Measurements from ENCODE around the gene KIAA1671.
"Not testable (repeated sequence)": the region's sequence is repeated elsewhere in the genome, so short reads cannot be mapped to it uniquely, and the experiment has no call there.

Gene KIAA1671

DNA sequence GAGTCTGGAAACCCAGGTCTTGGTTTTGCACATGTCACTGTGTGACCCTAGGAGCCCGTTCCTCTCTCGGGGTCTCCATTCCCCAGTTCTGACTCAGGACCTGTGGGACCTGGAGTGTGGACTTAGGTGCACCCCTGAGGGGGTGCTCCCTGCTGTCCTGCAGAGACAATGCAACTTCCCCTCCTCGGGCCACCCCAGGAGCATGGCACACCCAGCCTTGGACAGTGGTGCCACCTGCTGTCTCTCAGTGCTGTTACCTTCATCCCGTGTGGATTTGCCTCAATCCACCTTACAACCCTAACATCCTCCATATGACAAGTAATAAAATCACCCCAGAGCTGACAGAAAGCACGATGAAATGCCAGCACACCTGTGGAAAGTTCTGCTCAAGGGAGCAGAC lies 219.6 kb downstream of the KIAA1671 start:
- DNase-seq (ENCODE audit: low read depth in 2 of 2): no peak

DNA sequence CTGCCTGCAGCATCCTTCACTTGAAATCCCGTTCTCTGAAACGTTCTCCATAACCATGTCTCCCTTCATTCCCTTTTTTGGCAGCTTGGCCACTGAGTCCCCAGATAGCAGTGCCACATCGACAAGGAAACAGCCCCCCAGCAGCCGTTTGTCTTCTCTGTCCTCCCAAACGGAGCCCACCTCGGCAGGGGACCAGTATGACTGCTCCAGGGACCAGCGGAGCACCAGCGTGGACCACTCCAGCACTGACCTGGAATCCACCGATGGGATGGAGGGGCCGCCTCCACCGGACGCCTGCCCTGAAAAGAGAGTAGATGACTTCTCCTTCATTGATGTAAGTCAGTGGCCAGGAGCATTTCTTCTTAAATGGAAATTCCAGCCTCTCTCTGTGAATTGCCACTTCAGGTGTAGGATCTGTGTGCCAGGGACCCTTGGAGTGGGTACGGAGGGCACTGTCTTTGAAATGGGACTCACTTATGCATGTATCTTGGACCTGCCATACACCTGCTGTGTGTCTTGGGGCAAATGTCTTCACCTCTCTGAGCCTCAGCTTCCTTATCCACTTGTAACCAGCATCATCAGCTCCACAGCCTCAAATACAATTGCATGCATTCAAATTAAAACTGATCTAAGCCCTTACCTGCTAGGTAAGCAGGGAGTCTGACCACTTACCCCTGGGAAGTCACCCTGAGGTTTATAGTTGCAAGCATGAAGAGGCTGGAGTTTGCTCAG lies 221.8 kb downstream of the KIAA1671 start:
- DNase-seq (ENCODE audit: low read depth in 2 of 2): no peak

GRCh38 chr22:25174888-25175411 lies 222.4 kb downstream of the KIAA1671 start:
- DNase-seq (ENCODE audit: low read depth in 2 of 2): no peak

DNA sequence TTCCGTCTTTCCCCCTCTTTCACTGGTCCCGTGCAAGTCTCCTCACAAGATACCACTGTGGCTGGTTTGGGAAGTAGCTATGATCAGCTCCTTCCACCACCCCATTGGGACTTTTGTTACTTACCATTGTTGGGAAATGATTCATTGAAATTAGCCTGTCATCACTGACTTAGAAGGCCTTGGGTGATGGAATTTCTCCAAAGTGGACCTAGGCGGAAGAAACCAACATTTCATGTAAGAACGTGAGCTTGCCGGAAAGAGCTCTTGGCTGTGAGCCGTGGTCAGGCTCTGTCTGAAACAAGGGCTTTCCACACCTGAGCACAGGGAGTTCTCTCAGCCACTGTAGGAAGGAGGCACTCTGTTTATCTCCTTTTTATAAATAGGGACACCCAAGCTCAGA lies 223.7 kb downstream of the KIAA1671 start:
- DNase-seq (ENCODE audit: low read depth in 2 of 2): no peak

GRCh38 chr22:25176799-25177198 lies 224.3 kb downstream of the KIAA1671 start:
- no peak for DNase-seq (ENCODE audit: low read depth in 2 of 2)

- no peak for DNase-seq (ENCODE audit: low read depth in 2 of 2)
These were observed 224.7 kb downstream of the KIAA1671 start for GRCh38 chr22:25177226-25177625.

- DNase-seq (ENCODE audit: low read depth in 2 of 2): no peak
These were observed 225.4 kb downstream of the KIAA1671 start for GRCh38 chr22:25177895-25178294.

GRCh38 chr22:25178348-25178747 lies 225.8 kb downstream of the KIAA1671 start:
- peak in 1 of 2 donors; percentile 2 for DNase-seq (ENCODE audit: low read depth in 2 of 2)

- not testable (repeated sequence) for DNase-seq (ENCODE audit: low read depth in 2 of 2)
These were observed 226.5 kb downstream of the KIAA1671 start for GRCh38 chr22:25178869-25179631.

- no peak for DNase-seq (ENCODE audit: low read depth in 2 of 2)
These were observed 229.9 kb downstream of the KIAA1671 start for GRCh38 chr22:25182131-25183110.

- no peak for DNase-seq (ENCODE audit: low read depth in 2 of 2)
These were observed 231.6 kb downstream of the KIAA1671 start for GRCh38 chr22:25183949-25184619.

- no peak for DNase-seq (ENCODE audit: low read depth in 2 of 2)
These were observed 233.6 kb downstream of the KIAA1671 start for GRCh38 chr22:25186140-25186539.

DNA sequence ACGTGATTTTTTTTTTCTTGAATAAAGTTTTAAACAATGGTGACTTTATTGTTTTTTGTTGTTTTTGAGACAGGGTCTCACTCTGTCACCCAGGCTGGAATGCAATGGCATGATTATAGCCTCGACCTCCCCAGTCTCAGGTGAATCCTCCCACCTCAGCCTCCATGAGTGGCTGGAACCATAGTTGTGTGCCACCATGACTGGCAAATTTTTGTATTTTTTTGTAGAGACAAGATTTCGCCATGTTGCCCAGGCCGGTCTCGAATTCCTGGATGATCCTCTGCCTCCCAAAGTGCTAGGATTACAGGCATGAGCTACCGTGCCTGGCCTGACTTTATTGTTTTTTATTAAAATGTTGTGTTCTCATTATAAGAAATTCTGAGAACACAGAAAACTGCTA lies 235.0 kb downstream of the KIAA1671 start:
- no peak for DNase-seq (ENCODE audit: low read depth in 2 of 2)

- DNase-seq (ENCODE audit: low read depth in 2 of 2): no peak
These were observed 239.9 kb downstream of the KIAA1671 start for GRCh38 chr22:25192406-25192805.

- DNase-seq (ENCODE audit: low read depth in 2 of 2): no peak
These were observed 240.6 kb downstream of the KIAA1671 start for GRCh38 chr22:25193130-25193529.

DNA sequence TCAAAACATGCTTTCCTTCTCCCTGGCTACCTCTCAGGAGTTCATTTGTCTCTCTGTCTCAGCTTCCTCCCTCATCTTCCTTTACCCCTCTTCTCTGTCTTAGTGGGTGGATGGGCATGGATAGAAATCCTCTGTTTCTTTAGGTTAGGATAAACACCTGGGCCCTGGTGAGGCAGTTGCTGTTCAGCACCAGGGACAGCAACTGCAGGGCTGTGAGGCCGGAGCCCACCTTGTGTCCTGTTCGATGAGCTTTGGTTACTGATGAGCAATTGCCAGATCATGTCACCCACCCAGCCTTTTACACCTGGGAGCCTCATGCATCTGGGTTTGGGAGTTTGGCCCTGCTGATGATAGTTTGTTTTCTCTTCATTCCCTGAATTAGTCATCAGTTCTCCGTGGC lies 241.0 kb downstream of the KIAA1671 start:
- DNase-seq (ENCODE audit: low read depth in 2 of 2): no peak

- no peak for DNase-seq (ENCODE audit: low read depth in 2 of 2)
These were observed 243.8 kb downstream of the KIAA1671 start for GRCh38 chr22:25196326-25196725.

- no peak for DNase-seq (ENCODE audit: low read depth in 2 of 2)
These were observed 244.8 kb downstream of the KIAA1671 start for GRCh38 chr22:25197340-25197739.

DNA sequence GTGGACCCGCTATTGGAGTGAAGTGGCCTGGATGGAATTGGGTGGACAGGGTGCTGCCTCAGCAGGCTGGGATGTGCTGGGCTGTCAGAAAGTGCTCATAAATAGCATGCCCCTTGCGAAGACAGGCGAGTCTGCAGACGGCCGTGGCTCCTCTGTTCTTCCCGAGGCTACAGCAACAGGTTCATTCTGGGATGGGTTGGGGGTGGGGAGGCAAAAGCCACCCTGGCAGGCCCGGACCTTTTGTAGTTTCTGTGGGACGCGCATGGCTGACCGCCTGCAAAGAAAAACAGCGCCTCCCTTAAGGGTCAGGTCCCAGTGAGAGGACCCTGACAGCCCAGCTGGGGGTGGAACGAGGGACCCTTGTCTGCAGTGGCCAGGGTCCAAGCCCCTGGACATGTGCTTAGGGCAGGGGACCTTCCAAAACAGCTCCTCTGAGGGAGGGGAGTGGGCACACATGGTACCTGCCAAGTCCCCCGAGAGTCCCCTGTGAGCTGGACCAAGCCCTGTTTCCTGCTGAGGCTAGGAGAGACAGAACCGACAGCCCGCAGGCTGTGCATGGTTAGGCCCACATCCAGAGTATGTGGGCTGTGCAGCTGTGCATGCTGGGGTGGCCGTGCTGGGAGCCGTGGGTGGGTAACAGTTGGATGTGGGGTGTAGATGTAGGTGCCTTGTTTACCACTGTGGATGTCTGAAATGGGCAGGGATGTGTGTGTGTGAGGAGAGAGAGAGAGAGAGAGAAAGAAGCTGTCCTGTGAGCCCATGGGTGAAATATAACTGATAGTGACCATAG lies 247.4 kb downstream of the KIAA1671 start, which contains the start of gene CRYBB3:
Gene CRYBB3, plus strand, starts transcription at position 128 of the 790 bp plus-strand sequence. CDS start 1,539 bp downstream, outside the sequence.
- DNase-seq (ENCODE audit: low read depth in 2 of 2): no peak

GRCh38 chr22:25200967-25201366 lies 248.5 kb downstream of the KIAA1671 start:
- no peak for DNase-seq (ENCODE audit: low read depth in 2 of 2)

All from stimulated activated CD8-positive, alpha-beta memory T cell treated with anti-CD3 and anti-CD28 coated beads, Interleukin-7, amount 100 ng/mL, for 4 hours (primary cell).